Measurements from ENCODE around the gene RFX5.

- TF ChIP-seq, protein P1, sequence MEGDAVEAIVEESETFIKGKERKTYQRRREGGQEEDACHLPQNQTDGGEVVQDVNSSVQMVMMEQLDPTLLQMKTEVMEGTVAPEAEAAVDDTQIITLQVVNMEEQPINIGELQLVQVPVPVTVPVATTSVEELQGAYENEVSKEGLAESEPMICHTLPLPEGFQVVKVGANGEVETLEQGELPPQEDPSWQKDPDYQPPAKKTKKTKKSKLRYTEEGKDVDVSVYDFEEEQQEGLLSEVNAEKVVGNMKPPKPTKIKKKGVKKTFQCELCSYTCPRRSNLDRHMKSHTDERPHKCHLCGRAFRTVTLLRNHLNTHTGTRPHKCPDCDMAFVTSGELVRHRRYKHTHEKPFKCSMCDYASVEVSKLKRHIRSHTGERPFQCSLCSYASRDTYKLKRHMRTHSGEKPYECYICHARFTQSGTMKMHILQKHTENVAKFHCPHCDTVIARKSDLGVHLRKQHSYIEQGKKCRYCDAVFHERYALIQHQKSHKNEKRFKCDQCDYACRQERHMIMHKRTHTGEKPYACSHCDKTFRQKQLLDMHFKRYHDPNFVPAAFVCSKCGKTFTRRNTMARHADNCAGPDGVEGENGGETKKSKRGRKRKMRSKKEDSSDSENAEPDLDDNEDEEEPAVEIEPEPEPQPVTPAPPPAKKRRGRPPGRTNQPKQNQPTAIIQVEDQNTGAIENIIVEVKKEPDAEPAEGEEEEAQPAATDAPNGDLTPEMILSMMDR (conservative IDR thresholded peaks at IDR 0.05), result no peak
- no peak for TF ChIP-seq ZFX (IDR thresholded peaks at IDR 0.05)
These were observed 21.2 kb downstream of the RFX5 start for GRCh38 chr1:151325646-151326429.

Measured in C4-2B (cell line).